GM19043 (cell line): ENCODE results near the gene NHLRC4.

Experiments
- ATAC-seq: cut with Tn5 transposase; IDR thresholded peaks from one replicate; pipeline ENCODE4 v1.9.1; 2021; ENCODE audit warnings: low read depth; ENCODE audit not compliant: unreplicated experiment

The NHLRC4 gene

GRCh38 chr16:580946-581498 lies 14.2 kb downstream of the NHLRC4 start:
- no peak for ATAC-seq

DNA sequence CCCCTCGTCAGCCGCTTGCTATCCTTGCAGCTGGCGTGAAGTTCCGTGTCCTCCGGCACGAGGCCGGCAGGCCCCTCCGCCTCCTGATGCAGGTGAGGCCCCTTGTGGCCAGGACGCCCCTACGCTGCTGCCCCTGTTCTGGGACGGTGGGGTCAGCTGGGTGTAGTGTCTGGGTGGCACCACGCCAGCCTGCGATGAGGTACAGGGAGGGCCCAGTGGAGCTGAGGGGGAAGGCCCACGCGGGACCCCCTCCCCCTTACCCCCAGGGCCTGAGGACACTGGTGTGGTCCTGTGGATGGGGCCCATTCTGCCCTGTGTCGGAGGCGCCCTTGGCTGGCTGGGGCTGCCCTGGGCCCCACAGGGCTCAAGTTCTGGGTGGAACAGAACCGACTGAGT lies 15.4 kb downstream of the NHLRC4 start:
- no peak for ATAC-seq

DNA sequence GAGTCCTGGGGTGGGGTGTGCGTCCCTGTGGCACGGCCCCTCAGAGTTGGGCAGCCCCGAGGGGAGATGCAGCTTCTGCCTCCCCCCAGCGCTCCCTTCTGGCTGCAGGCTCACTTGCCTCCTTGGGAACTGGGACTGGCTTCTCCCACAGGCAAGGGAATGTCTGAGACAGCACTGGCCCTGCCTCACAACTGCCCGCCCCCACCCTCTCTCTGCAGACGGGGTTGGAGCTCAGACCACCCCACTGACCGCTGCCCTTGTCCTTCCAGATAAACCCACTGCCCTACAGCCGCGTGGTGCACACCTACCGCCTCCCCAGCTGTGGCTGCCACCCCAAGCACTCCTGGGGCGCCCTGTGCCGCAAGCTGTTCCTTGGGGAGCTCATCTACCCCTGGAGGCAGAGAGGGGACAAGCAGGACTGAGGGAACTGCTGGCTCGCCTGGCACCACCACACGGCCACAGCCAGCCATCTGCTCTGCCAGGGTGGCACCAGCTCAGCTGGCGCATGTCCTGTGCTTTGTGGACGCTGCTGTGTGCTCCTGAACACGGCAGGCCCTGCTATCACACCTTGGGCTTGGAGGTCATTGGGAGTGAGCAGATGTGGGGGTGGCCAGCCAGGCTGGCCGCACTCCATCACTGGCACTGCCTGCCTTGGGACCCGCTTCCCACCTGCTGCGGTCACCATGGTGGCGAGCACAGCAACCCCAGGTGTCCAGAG lies 16.0 kb downstream of the NHLRC4 start:
- no peak for ATAC-seq

- ATAC-seq, result no peak
Observed at GRCh38 chr16:583470-583814, 16.6 kb downstream of the NHLRC4 start.

GRCh38 chr16:583815-584591 lies 17.2 kb downstream of the NHLRC4 start:
- no peak for ATAC-seq

DNA sequence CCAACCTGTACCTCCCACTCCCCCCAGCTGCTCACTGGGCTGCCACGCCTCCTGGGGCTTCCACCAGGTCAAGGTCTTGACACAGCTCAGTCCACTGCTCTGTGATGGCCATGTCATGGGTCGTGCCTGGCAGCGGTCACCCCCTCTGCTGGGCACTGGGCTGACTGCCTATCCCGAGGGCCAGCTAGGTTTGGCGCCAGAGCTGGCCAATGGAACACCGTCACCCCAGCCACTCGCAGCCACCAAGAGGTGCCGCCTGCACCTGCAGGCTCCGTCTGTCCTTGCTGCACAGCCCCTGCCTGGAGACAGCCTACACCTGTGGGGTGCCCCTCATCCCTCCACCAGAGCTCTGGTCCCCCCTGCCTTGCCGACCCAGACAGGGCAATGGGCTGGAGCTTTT lies 18.5 kb downstream of the NHLRC4 start:
- no peak for ATAC-seq

DNA sequence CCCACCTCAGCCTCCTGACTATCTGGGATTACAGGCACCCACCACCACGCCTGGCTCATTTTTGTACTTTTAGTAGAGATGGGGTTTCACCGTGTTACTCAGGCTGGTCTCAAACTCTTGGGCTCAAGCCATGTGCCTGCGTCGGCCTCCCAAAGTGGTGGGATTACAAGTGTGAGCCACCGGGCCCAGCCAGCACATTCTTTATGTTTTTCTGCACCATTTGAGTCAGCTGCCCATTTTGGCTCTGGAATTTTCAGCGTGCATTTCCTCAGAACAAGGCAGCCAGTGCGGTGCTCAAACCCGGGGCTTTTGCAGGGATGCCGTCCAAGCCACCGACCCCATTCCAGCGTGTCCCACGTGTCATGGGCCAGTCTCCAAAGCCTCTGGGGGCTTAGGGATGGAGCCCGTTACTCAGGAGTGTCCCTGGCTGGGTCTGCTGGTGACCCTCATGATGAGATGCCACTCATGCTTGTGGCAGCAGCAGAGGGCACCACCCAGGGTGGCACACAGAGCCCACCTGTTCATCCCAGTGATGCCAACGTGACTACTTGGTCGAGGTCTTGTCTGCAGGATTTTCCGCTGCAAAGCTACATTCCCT lies 19.3 kb downstream of the NHLRC4 start:
- no peak for ATAC-seq

DNA sequence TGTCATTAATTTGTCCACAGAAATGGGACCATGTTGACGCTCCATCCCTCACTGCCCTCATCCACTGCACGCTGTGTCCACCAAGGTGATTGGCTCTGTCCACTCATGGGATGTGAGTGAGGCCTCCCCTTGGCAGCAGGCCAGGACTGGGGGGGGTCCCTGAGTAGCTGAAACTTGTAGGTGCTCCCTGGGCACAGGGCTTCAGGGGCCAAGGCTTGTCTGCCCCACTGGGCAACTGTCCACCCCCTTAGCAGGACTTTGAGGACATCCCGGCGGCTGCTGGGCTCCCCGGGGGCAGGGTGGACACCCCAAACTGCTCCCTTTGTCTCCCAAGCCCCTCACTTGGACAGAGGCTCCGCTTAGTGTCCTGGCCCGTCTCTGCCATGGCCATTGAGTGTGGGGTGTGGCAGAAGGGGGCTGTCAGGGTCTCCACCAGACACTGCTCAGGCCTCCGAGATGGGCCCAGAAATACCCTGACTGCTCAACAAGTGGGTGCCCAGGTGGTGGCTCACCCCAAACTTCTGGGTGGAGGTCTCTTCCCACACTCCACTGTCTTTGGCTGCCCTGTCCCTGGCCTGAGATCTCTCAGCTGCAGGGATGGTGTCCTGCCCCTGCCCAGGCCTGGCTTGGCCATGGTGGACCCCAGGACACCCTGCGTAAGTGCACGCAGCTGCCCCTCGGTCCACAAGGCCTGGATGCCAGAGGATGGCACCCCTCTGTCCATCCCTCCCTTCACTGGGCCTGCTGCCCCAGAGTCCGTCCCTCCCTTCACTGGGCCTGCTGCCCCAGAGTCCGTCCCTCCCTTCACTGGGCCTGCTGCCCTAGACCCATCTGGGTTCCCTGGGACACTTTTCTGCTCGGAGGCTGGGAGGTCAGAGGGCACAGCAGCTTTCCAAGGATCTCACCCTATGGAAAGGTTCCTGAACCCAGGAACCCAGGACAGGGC lies 20.1 kb downstream of the NHLRC4 start:
- ATAC-seq, result no peak

DNA sequence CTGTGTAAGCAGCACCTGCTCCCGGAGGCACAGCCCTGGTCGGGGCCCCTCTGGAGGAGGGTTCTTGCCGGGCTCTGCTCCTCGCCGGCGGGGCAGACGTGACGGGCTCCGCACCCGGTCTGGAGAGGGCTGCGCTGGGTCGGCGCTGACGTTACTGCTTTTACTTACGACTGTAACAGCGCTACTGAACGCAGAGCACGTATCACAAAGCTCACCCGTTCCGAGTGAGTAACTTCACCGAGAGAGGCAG lies 21.8 kb downstream of the NHLRC4 start:
- peak; percentile 9 for ATAC-seq

GRCh38 chr16:588889-589657 lies 22.3 kb downstream of the NHLRC4 start:
- peak; percentile 63 for ATAC-seq

GRCh38 chr16:589658-590187 lies 22.9 kb downstream of the NHLRC4 start, which contains the start of gene RAB40C:
Gene RAB40C (plus strand): TSS chr16:590066. CDS start chr16:590292, 226 bp downstream.
- ATAC-seq, result peak; percentile 77

DNA sequence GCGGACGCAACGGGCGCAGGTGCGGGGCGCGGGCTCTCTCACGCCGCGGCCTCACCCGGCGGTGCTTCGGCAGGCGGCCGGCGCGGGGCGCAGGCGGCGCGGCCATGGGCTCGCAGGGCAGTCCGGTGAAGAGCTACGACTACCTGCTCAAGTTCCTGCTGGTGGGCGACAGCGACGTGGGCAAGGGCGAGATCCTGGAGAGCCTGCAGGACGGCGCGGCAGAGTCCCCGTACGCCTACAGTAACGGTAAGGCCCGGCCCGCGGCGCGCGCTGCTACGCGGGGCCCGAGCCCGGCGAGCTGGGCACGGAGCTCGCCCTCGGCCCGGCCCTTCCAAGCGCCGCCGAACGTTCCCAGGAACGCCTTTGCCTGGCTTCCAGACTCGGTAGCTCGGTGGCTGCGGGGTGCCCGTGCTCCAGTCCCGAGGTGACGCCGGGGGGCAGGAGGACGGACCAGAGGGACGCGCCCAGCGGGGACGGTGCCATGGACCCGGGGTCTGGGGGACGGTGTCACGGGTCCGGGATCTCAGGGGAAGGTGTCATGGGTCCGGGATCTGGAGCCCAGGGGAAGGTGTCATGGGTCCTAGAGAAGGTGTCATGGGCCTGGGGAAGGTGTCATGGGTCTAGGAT lies 23.5 kb downstream of the NHLRC4 start:
- no peak for ATAC-seq

DNA sequence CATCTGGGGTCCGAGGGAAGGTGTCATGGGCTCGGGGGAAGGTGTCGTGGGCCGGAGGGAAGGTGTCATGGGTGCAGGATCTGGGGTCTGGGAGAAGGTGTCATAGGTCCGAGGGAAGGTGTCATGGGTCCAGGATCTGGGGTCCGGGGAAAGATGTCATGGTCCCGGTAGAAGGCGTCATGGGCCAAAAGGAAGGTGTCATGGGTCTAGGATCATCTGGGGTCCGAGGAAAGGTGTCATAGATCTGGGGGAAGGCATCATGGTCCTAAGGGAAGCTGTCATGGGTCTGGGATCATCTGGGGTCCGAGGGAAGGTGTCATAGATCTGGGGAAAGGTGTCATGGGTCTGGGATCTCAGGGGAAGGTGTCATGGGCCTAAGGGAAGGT lies 24.0 kb downstream of the NHLRC4 start:
- no peak for ATAC-seq

GRCh38 chr16:591231-591630 lies 24.4 kb downstream of the NHLRC4 start:
- no peak for ATAC-seq

DNA sequence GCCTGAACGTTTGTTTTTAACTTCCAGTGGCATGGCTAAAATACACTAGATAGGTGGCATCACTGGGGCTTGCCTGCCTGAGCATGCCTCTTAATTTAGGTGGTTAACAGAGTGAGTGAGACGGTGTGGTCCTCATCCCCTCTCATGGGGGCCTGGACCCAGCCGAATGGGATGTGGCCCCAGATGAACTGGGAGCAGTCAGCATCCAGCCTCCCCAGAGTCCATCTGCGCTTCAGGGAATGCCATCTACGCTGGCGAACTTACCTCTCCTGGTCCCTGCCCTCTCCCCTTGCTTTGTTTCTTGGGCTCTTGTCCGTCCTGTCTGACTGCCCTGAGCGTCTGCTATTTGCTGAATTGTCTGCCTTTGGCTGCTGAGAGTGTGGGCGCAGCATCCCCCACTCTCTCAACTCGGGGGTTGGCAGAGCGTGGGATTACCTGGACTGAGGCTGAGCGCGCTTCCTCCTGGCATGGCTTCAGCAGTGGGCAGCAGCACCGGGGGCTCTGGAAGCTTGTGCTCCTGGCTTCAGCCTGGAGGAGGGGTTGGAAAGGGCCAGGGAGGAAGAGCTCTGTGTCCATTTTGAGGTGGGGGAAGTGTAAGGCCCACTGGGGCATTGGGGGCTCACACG lies 25.2 kb downstream of the NHLRC4 start:
- no peak for ATAC-seq

DNA sequence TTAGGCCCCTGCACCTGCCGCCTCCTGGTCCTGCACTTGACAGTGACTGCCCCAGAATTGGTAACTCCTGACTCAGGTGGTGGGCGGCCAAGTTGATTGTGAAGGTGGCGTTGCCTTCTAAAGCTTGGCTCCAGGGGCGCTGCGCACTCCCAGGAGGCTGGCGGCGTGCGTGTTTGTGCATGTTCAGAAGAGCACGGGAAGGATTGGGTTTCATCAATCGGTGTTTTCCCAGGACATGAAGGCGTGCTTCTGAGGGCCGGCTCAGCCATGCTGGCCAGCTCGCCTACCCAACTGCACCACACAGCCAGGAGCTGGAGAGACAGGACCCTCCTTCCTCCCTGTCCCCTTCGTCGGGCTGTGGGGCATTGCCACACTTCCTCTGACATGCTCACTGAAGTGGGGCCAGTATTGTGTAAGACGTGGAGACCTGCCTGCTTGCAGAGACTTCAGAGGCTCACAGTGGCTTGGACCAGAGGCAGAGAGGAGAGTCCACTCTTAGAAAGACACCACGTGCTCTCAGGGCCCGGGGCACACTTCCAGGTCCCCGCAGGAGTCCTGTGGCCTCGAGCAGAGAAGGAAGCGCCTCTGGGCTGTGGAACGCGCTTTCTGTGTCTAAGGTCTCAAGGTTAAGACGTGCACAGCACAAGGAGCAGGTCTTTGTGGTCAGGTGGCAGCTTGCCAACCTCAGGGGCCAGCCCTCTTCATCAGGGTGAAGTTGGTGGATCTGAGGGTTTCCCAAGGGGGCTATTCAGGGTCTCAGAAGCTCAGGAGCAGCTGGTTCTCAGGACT lies 25.9 kb downstream of the NHLRC4 start:
- ATAC-seq, result no peak

GRCh38 chr16:593406-593805 lies 26.6 kb downstream of the NHLRC4 start:
- ATAC-seq, result no peak

- no peak for ATAC-seq
Observed at GRCh38 chr16:593807-594206, 27.0 kb downstream of the NHLRC4 start.
